Fibroblast of mammary gland (primary cell): ENCODE measurements around the gene GAS7.

Source experiments
- DNase-seq: peaks from one replicate; pipeline ENCODE4 v3.0.0-alpha.2; 2010; ENCODE audit warnings: low read depth
- H3K4me3 ChIP-seq: 2 replicates; pipeline ENCODE4 v1.5.1; 2011; ENCODE audit warnings: low read depth, mild to moderate bottlenecking, low read length, moderate library complexity; ENCODE audit not compliant: control insufficient read depth
- TF ChIP-seq, protein P1 (sequence below): conservative IDR thresholded peaks from 2 replicates; pipeline ENCODE4 v1.5.1; 2011; ENCODE audit warnings: low read depth, low read length, inconsistent platforms; ENCODE audit not compliant: control insufficient read depth, insufficient read depth

GAS7 gene

DNA sequence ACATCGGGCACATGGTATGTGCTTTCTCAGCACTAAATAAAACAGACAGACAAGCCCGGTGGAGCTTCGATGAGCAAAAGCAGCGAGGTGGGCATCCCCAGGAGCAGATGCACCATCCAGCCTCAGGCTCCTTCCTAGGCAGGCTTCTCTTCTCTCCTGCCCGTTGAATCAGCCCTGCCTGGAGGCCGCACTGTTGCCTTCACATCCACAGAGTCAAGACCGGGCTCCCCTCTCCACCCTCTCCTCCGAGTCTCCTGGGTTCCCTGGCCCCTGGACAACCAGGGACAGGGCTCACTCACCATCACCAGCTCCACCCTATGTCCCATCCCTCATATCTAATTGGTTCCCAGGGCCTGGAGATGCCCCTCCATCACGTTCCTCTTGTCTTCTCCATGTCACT lies 213.6 kb downstream of the GAS7 start:
- no peak overlapping the region for H3K4me3 ChIP-seq
- DNase-seq, result no peak
- TF ChIP-seq, protein P1, sequence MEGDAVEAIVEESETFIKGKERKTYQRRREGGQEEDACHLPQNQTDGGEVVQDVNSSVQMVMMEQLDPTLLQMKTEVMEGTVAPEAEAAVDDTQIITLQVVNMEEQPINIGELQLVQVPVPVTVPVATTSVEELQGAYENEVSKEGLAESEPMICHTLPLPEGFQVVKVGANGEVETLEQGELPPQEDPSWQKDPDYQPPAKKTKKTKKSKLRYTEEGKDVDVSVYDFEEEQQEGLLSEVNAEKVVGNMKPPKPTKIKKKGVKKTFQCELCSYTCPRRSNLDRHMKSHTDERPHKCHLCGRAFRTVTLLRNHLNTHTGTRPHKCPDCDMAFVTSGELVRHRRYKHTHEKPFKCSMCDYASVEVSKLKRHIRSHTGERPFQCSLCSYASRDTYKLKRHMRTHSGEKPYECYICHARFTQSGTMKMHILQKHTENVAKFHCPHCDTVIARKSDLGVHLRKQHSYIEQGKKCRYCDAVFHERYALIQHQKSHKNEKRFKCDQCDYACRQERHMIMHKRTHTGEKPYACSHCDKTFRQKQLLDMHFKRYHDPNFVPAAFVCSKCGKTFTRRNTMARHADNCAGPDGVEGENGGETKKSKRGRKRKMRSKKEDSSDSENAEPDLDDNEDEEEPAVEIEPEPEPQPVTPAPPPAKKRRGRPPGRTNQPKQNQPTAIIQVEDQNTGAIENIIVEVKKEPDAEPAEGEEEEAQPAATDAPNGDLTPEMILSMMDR, result no peak

DNA sequence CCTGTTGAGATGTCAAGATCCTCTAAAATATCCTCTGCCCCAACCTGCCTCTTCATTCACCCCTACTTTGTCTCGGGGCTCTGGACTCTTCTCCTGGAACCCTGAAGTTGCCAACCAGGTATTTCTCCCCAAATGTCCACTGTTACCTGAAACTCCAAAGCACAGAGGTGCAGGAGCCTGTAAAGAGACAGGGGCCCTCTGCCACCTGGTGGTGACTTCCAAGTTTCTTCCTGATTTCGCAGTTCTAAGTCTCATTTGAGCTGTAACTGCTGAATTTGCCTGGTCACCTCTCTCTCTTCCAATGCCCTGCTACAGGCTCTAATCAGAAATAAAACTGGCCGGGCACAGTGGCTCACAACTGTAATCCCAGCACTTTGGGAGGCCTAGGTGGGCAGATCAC lies 216.2 kb downstream of the GAS7 start:
- H3K4me3 ChIP-seq, result no peak overlapping the region
- TF ChIP-seq, protein P1, result no peak
- no peak for DNase-seq

DNA sequence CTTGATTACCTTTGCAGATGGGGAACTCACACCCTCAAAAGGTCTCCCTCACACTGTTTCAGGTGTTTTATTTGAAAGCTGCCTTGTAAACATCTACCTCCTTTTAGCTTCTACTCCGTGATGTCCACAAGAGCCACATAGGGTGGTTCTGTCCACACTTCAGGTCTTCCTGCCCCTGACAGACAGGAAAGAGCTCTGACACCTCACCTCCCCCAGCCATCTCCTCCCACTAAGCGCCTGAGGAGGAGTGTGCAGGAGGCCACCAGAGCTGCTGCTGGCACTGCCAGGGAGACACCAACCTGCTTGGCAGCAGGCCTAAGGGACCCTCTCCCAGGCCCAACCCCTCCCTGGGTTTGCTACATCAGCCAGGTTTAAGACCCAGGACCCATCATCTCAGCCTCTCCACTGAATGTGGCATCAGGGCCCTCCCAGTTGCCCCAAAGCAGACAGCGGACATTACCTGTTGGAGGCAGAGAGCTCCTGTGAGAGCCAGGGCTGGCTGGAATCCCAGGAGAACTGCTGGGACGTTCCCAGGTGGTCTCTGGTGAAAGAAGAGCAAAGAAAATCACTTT lies 217.0 kb downstream of the GAS7 start:
- no peak overlapping the region for H3K4me3 ChIP-seq
- DNase-seq, result no peak
- TF ChIP-seq, protein P1, result no peak

DNA sequence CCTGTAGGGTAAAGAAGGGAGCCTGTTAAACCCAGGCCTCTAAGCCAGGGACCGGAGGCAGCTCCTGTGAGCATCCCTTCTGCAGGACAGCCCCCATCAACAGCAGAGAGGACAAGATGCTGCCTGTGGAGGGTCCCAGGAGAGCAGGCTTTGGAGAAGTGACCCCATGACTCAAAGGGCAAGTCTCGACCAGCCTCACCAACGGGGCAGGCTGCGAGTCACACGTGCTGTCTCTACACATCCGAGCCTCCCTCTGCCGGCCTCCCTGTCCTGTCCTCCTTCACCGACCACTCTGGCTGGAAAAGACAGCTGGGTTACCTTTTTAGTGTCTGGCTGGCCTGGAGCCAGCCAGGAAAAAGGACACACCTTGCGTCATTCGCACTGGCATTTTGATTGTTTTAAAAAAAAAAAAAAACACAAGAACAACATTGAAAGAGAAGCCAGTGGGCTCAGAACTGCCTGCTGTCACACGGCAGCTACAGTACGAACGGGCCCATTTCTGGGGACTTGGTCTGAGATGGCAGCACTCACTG lies 218.9 kb downstream of the GAS7 start:
- peak; percentile 46 for DNase-seq
- TF ChIP-seq, protein P1, result no peak
- no peak overlapping the region for H3K4me3 ChIP-seq

DNA sequence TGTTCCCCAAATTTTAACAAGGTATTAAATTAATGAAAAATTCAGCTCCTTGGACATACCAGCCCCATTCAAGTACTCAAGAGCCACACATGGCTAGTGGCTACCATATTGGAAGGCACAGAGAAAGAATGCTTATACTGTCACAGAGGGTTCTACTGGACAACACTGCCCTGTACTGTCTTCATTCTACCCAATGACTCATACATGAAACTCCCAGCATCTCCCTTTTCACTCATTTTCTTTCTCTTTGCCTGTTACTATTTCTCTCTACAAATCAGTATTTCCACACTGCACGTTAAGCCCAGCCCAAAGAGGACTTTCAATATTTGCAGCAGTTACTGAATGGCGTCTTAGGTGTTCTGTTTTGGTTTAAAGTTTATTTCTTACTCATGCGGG lies 221.2 kb downstream of the GAS7 start:
- no peak for DNase-seq
- TF ChIP-seq, protein P1, result no peak
- no peak overlapping the region for H3K4me3 ChIP-seq

DNA sequence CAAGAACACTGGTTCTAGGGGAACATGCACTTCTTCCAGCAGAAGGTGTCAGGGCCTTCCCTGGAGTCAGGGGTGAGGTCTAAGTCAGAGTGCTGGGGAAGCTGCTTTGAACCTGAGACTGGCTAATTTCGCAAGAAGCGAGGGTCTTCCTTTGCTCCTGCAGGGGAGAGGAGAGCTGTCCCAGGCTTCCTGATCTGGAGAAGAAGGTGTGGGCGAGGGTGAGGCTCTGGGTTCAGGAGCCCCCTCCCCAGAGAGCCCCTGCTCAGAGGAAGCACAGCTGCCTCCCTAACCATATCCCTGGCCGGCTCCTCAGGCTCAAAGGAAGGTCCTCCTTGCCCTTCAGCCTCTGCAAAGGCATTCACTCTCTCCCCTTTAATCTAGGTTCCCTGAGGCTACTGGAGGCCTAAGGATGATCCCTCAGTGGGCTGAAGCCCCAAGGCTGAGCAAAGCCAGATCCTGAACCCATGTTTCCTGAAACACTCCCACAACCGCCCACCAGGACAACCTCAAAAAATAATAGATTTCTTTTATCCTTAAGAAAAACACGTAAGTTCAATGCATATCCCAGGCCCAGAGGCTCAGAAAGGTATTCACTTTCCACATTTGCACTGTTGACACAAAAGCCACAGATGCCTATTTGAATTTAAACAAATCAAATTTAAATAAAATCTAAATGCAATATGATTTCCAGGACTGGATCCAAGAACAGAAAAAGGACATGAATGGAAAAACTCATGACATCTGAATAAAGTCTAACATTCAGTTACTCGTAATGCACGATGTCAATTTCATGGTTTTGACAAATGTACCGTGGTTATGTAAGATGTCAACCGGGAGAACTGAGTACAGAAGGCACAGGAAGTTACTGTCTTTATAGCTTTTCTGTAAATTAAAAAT lies 221.9 kb downstream of the GAS7 start:
- no peak for DNase-seq
- no peak overlapping the region for H3K4me3 ChIP-seq
- TF ChIP-seq, protein P1, result no peak
